Natural killer cell treated with Interleukin-12 subunit alpha and Interleukin-12 subunit beta and Interleukin-15 and Interleukin-18, amount 100 ng/mL, for 72 hours (primary cell): ENCODE measurements around the gene RAB6D. TPM values are rescaled to one million over a fixed set of nuclear protein-coding genes. Genes with fewer than 3 reads are reported as not detected.
"Not testable (repeated sequence)": the region's sequence is repeated elsewhere in the genome, so short reads cannot be mapped to it uniquely, and the experiment has no call there.

Experiments used
- ATAC-seq, 2 donors: fragments of 150-1000 bp; cut with Tn5 transposase in 1 of 2; sonication (Bioruptor Pico), chemical (Tn5 transposase) in 1 of 2; 2 replicates each; pipeline ENCODE4 v1.10.0; 2021
- DNase-seq: peaks from one replicate; pipeline ENCODE4 v3.0.0; 2022; ENCODE audit warnings: low spot score
- H3K27ac Mint-ChIP-seq, 2 donors: 1 replicate in 1 of 2; 2 replicates in 1 of 2; pipeline ENCODE4 v1.8.0; 2022; ENCODE audit warnings: mixed read lengths in 2 of 2, mild to moderate bottlenecking in 1 of 2, moderate library complexity in 1 of 2
- H3K27me3 Mint-ChIP-seq, 2 donors: 1 replicate in 1 of 2; 2 replicates in 1 of 2; pipeline ENCODE4 v1.8.0; 2022; ENCODE audit warnings: mixed read lengths in 2 of 2
- H3K36me3 Mint-ChIP-seq: one replicate; pipeline ENCODE4 v1.8.0; 2022; ENCODE audit warnings: mixed read lengths
- H3K4me1 Mint-ChIP-seq, 2 donors: 1 replicate in 1 of 2; 2 replicates in 1 of 2; pipeline ENCODE4 v1.8.0; 2022; ENCODE audit warnings: low read depth in 2 of 2, mixed read lengths in 2 of 2, mild to moderate bottlenecking in 1 of 2
- H3K4me3 Mint-ChIP-seq: one replicate; pipeline ENCODE4 v1.8.0; 2022; ENCODE audit warnings: mixed read lengths
- H3K9me3 Mint-ChIP-seq: 2 replicates; pipeline ENCODE4 v1.8.0; 2022; ENCODE audit warnings: mixed read lengths
- total RNA-seq, 2 donors: library from RNA; stranded (reverse); gene quantifications; one replicate each; pipeline ENCODE4 v1.2.3, GENCODE V29; 2022

The RAB6D gene
- total RNA-seq, 2 donors from 2014 or later: not detected

- H3K27me3 Mint-ChIP-seq: peaks cover 8 to 34% of the 10 kb centered on the region in 2 donors
- H3K4me1 Mint-ChIP-seq, H3K9me3 Mint-ChIP-seq, H3K4me3 Mint-ChIP-seq, ATAC-seq, H3K36me3 Mint-ChIP-seq, DNase-seq, H3K27ac Mint-ChIP-seq: not testable (repeated sequence)
Measured at GRCh38 chr2:131347035-131347434, 16.9 kb downstream of the RAB6D start.

- H3K27ac Mint-ChIP-seq, H3K36me3 Mint-ChIP-seq, H3K4me1 Mint-ChIP-seq, ATAC-seq, DNase-seq, H3K4me3 Mint-ChIP-seq, H3K9me3 Mint-ChIP-seq: not testable (repeated sequence)
- peaks cover 13 to 33% of the 10 kb centered on the region in 2 donors for H3K27me3 Mint-ChIP-seq
Measured at GRCh38 chr2:131339307-131339706, 24.7 kb downstream of the RAB6D start.

- H3K4me3 Mint-ChIP-seq, H3K4me1 Mint-ChIP-seq, H3K27ac Mint-ChIP-seq, H3K36me3 Mint-ChIP-seq, DNase-seq, ATAC-seq, H3K9me3 Mint-ChIP-seq: not testable (repeated sequence)
- H3K27me3 Mint-ChIP-seq: peaks cover 24 to 46% of the 10 kb centered on the region in 2 donors
Measured at GRCh38 chr2:131335319-131335718, 28.6 kb downstream of the RAB6D start.

- H3K4me3 Mint-ChIP-seq, H3K27ac Mint-ChIP-seq, ATAC-seq, DNase-seq, H3K9me3 Mint-ChIP-seq, H3K4me1 Mint-ChIP-seq, H3K36me3 Mint-ChIP-seq: not testable (repeated sequence)
- peaks cover 26 to 27% of the 10 kb centered on the region in 2 donors for H3K27me3 Mint-ChIP-seq
Measured at GRCh38 chr2:131332709-131333108, 31.3 kb downstream of the RAB6D start.

- not testable (repeated sequence) for ATAC-seq, DNase-seq, H3K4me3 Mint-ChIP-seq, H3K9me3 Mint-ChIP-seq, H3K27ac Mint-ChIP-seq, H3K36me3 Mint-ChIP-seq, H3K4me1 Mint-ChIP-seq
- peaks cover 26 to 27% of the 10 kb centered on the region in 2 donors for H3K27me3 Mint-ChIP-seq
Measured at GRCh38 chr2:131331000-131331399, 33.0 kb downstream of the RAB6D start.

GRCh38 chr2:131322209-131322608 is 41.8 kb downstream of the RAB6D start:
- Mint-ChIP-seq H3K4me1 (no peaks in the 10 kb centered on the region), H3K4me3 (no peak overlapping the region), H3K27ac (no peak overlapping the region), H3K36me3 (no peaks in the 10 kb centered on the region), H3K27me3 (peaks cover 5 to 17% of the 10 kb centered on the region in 2 donors), H3K9me3 (no peaks in the 10 kb centered on the region)
- DNase-seq: no peak
- no peak for ATAC-seq

GRCh38 chr2:131321344-131321743 is 42.6 kb downstream of the RAB6D start:
- H3K36me3 Mint-ChIP-seq, ATAC-seq, H3K4me3 Mint-ChIP-seq, H3K4me1 Mint-ChIP-seq, H3K27ac Mint-ChIP-seq, H3K9me3 Mint-ChIP-seq, DNase-seq: not testable (repeated sequence)
- H3K27me3 Mint-ChIP-seq: peaks cover 5 to 17% of the 10 kb centered on the region in 2 donors

- not testable (repeated sequence) for H3K36me3 Mint-ChIP-seq, DNase-seq, H3K9me3 Mint-ChIP-seq, H3K27ac Mint-ChIP-seq, ATAC-seq, H3K4me1 Mint-ChIP-seq, H3K4me3 Mint-ChIP-seq
- H3K27me3 Mint-ChIP-seq: peaks cover 16 to 45% of the 10 kb centered on the region in 2 donors
Measured at GRCh38 chr2:131311001-131311400, 53.0 kb downstream of the RAB6D start.

Other genes starting within 250 kb of the RAB6D start
- 1 to 10 TPM in 1 of 2 donors, under 1 TPM in 1; 0.31 to 1.6 TPM for gene POTEE, start 154.6 kb downstream of the RAB6D start, total RNA-seq
- not detected for gene TUBA3D, start 112.0 kb upstream of the RAB6D start, total RNA-seq
- 10 to 100 TPM; 60.5 to 96.1 TPM for gene MZT2A, start 128.2 kb upstream of the RAB6D start, total RNA-seq
- gene CCDC74A, start 163.7 kb upstream of the RAB6D start, total RNA-seq: 1 to 10 TPM; 2.1 to 2.5 TPM